Prostate gland (tissue), 2 donors: Measurements from ENCODE around the gene EHMT1. TPM values are rescaled to one million over a fixed set of nuclear protein-coding genes. Genes with fewer than 3 reads are reported as not detected.
A peak's percentile ranks its signal among the peaks of the same experiment; 100 is the strongest.

ENCODE experiments used
- DNase-seq: peaks from one replicate; pipeline ENCODE4 v3.0.0-alpha.2; 2019; ENCODE audit warnings: low spot score
- H3K27ac ChIP-seq, 2 donors: fragments of 200-600 bp; sonication (generic); 2 replicates each; pipeline ENCODE4 v1.5.1; 2017 to 2019
- H3K27me3 ChIP-seq: fragments of 200-600 bp; sonication (generic); replicated peaks from 2 replicates; pipeline ENCODE4 v1.5.1; 2019; ENCODE audit not compliant: insufficient read depth
- H3K36me3 ChIP-seq, 2 donors: fragments of 200-600 bp; sonication (generic); 1 replicate in 1 of 2; 2 replicates in 1 of 2; pipeline versions ENCODE4 v1.5.1 to v1.8.1; 2017 to 2019
- H3K4me1 ChIP-seq: fragments of 200-600 bp; sonication (generic); replicated peaks from 2 replicates; pipeline ENCODE4 v1.5.1; 2019
- H3K4me3 ChIP-seq, 2 donors: fragments of 200-600 bp; sonication (generic); 2 replicates each; pipeline ENCODE4 v1.5.1; 2017 to 2019
- H3K9me3 ChIP-seq: fragments of 200-600 bp; sonication (generic); 2 replicates; pipeline ENCODE4 v1.5.1; 2017
- POLR2A ChIP-seq: fragments of 450-650 bp; IDR thresholded peaks from one replicate; pipeline ENCODE4 v1.6.1; 2016; ENCODE audit warnings: antibody characterized with exemption, mild to moderate bottlenecking
- POLR2AphosphoS5 ChIP-seq: sonication (generic); formaldehyde crosslinking; IDR thresholded peaks from one replicate; pipeline ENCODE4 v1.6.1; 2017; ENCODE audit warnings: antibody characterized with exemption
- WGBS: methylation state at CpG from one replicate; pipeline ENCODE4 v1.1.5; 2018; 5-methylcytosine and 5-hydroxymethylcytosine counted together
- intact Hi-C: fragments of 100-400 bp; cut with DNase I; formaldehyde crosslinking; loops from one replicate; pipeline ENCODE4 v1.14.2; 2022
- total RNA-seq, 2 donors: library from RNA; depleted of rRNA; stranded (reverse); fragments of >200 nt; gene quantifications; one replicate each; pipeline ENCODE4 v1.1.0, GENCODE V29; 2016
- TF ChIP-seq, protein P1 (sequence below), 4 experiments: fragments of 200-600 bp in 2 of 4; fragments of 450-650 bp in 2 of 4; sonication (generic) in 2 of 4; IDR thresholded peaks; 1 replicate in 3 of 4; 2 replicates in 1 of 4; pipeline ENCODE4 v1.5.1; 2016 to 2019; ENCODE audit warnings: antibody characterized with exemption in 4 of 4, mild to moderate bottlenecking in 2 of 4, moderate library complexity in 2 of 4

EHMT1 gene
- total RNA-seq, 2 donors from 2014 or later = 81.3 to 149 TPM

DNA sequence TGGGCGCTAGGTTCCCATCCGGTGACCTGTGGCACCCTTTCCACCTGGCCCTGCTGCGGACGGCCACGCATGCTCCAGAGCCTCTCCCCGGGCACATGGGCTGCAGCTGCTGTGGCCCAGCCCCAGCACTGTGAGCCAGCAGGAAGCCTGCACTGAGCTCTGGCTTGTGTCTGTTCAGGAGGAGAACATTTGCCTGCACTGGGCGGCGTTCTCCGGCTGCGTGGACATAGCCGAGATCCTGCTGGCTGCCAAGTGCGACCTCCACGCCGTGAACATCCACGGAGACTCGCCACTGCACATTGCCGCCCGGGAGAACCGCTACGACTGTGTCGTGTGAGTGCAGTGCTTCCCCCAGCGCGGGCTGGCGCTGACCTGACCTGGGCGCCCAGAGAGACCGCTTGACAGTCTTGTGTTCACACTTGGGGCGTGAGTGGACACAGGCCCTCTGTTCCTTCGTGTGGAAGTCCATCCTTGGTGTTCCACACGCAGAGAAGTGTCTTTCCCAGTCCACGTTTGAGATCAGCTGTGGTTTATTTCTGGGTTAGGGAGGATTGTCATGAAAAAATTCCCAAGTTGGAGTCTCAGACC is 192.6 kb downstream of the EHMT1 start:
- H3K4me1 ChIP-seq = no peaks in the 10 kb centered on the region
- TF ChIP-seq POLR2A = no peak
- TF ChIP-seq POLR2AphosphoS5 = no peak
- TF ChIP-seq, protein P1, sequence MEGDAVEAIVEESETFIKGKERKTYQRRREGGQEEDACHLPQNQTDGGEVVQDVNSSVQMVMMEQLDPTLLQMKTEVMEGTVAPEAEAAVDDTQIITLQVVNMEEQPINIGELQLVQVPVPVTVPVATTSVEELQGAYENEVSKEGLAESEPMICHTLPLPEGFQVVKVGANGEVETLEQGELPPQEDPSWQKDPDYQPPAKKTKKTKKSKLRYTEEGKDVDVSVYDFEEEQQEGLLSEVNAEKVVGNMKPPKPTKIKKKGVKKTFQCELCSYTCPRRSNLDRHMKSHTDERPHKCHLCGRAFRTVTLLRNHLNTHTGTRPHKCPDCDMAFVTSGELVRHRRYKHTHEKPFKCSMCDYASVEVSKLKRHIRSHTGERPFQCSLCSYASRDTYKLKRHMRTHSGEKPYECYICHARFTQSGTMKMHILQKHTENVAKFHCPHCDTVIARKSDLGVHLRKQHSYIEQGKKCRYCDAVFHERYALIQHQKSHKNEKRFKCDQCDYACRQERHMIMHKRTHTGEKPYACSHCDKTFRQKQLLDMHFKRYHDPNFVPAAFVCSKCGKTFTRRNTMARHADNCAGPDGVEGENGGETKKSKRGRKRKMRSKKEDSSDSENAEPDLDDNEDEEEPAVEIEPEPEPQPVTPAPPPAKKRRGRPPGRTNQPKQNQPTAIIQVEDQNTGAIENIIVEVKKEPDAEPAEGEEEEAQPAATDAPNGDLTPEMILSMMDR (IDR thresholded peaks at IDR 0.05) = no peak
- no peaks in the 10 kb centered on the region for H3K9me3 ChIP-seq
- 93% methylated on average over 29 of the region's 30 CpGs for WGBS
- H3K27me3 ChIP-seq = no peaks in the 10 kb centered on the region
- H3K4me3 ChIP-seq = no peak overlapping the region
- peaks cover 7 to 17% of the 10 kb centered on the region in 2 donors for H3K36me3 ChIP-seq
- intact Hi-C loops = no loop called here
- no peak for DNase-seq
- H3K27ac ChIP-seq = no peak overlapping the region

DNA sequence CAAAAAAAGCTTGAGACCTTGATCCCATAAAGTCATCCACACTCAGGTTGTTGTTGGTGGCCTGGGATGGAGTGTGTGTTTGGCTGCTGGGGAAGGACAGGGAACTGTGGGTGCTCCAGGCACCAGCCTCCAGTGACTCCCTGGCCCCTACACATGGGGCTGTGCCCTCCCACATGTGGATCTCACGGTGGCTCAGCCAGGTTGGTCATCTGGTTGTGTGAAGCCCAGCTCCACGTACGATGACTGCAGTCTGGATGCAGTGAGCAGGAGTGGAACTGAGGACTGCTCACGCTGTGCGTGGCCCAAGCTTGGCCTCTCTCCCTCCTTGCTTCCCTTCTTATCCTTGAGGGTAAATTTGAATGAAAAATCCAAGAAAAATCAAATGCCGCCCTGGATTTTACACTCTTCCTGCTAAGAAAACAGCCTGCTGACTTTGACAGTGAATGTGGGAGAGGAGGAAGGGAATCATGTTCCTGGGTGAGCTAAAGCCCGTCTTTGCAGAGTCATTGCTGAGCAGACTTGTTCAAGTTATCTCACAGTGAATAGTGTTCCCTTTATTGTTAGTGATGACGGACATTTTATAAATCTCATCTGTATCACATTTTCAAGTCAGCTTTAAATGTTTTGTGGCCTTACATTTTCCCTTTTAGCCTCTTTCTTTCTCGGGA is 193.7 kb downstream of the EHMT1 start:
- no peaks in the 10 kb centered on the region for H3K9me3 ChIP-seq
- no peaks in the 10 kb centered on the region for H3K27me3 ChIP-seq
- WGBS = 85% methylated on average over 9 of the region's 9 CpGs
- peaks cover 7 to 28% of the 10 kb centered on the region in 2 donors for H3K36me3 ChIP-seq
- H3K4me3 ChIP-seq = no peak overlapping the region
- TF ChIP-seq POLR2AphosphoS5 (no peak), POLR2A (no peak)
- TF ChIP-seq, protein P1 (IDR thresholded peaks at IDR 0.05) = no peak
- no peaks in the 10 kb centered on the region for H3K4me1 ChIP-seq
- intact Hi-C loops = no loop called here
- H3K27ac ChIP-seq = no peak overlapping the region
- no peak for DNase-seq

DNA sequence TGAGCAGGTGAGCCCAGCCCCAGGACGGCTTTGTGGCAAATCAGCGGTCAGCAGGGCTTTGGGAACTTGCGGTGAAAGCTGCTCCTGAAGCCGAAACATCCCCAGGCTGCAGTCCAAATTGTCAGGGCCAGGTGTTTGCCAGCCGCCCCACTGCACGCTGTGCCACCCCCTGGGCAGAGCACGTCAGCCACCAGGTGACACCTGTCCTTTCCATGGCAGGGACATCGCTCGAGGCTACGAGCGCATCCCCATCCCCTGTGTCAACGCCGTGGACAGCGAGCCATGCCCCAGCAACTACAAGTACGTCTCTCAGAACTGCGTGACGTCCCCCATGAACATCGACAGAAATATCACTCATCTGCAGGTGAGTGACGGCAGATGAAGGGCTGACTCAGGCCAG is 194.4 kb downstream of the EHMT1 start:
- intact Hi-C loops = no loop called here
- DNase-seq = no peak
- H3K4me3 ChIP-seq = no peak overlapping the region
- H3K27me3 ChIP-seq = no peaks in the 10 kb centered on the region
- no peaks in the 10 kb centered on the region for H3K4me1 ChIP-seq
- peaks cover 13 to 35% of the 10 kb centered on the region in 2 donors for H3K36me3 ChIP-seq
- TF ChIP-seq POLR2AphosphoS5 = no peak
- 94% methylated on average over 19 of the region's 19 CpGs for WGBS
- no peaks in the 10 kb centered on the region for H3K9me3 ChIP-seq
- no peak overlapping the region for H3K27ac ChIP-seq

DNA sequence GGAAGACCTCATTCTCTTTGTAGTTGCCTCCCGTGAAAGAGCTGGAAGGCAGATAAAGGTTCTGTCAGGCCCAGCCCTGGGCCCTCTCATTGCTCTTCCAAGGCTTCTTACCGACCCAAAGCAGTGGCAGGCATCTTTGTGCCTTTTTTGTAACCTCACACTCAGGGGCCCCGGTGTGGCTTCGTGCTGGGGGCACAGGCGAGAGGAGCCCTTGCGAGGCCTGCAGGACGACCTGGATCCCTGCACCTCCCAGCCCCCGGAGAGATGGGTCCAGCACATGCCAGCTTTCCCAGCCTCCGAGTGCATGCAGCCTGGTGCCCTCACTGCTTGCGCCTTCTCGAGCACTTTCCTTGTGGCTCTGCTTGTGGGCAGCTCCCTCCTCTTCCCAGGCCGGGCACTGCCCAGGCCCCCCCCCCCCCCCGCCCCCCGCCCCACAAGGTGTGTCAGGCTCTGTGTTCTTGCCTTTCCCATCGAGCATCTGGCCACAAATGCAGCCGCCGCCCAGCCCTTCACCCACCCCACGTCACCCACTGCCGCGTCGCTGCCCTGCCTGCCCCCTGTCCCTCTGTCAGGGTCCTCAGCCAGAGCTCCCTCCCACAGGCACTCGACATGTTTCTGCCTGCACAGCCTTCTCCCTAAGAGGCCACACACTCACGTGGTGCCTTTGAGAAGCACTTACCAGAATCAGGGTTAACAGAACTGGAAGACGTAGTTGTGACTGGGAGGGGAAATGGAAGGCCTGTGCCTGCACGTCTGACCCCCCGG is 195.0 kb downstream of the EHMT1 start:
- TF ChIP-seq, protein P1 (IDR thresholded peaks at IDR 0.05) = no peak
- peak; percentile 58 for TF ChIP-seq POLR2AphosphoS5
- WGBS = 74% methylated on average over 26 of the region's 26 CpGs
- DNase-seq = peak; percentile 60
- H3K27ac ChIP-seq = no peak overlapping the region
- H3K9me3 ChIP-seq = no peaks in the 10 kb centered on the region
- no peaks in the 10 kb centered on the region for H3K27me3 ChIP-seq
- no peaks in the 10 kb centered on the region for H3K4me1 ChIP-seq
- intact Hi-C loops = no loop called here
- H3K36me3 ChIP-seq = peaks cover 15 to 35% of the 10 kb centered on the region in 2 donors
- H3K4me3 ChIP-seq = no peak overlapping the region

DNA sequence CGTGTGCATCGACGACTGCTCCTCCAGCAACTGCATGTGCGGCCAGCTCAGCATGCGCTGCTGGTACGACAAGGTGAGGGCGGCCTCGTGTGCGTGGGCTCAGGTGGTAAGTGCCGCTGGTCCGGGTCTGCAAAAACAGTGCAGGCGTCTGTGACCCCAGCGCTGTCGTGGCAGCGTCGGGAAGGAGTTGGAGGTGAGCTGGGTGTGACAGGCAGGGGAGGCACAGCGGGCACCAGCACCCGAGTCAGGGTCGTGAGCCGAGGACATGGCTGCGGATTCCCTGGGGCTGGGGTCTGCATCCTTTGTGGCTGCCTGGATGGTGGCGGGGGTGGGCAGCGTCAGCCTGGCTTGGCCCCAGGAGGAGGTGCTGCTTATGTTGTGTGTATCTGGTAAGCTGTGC is 195.6 kb downstream of the EHMT1 start:
- 74% methylated on average over 23 of the region's 23 CpGs for WGBS
- intact Hi-C loops = no loop called here
- TF ChIP-seq, protein P1 (IDR thresholded peaks at IDR 0.05) = no peak
- DNase-seq = no peak
- Histone ChIP-seq H3K9me3 (no peaks in the 10 kb centered on the region), H3K36me3 (peaks cover 15 to 35% of the 10 kb centered on the region in 2 donors), H3K27me3 (no peaks in the 10 kb centered on the region), H3K4me1 (no peaks in the 10 kb centered on the region), H3K27ac (no peak overlapping the region), H3K4me3 (no peak overlapping the region)
